CD4-positive, alpha-beta T cell treated with Interleukin-15 for 4 hours (primary cell): Measurements from ENCODE around the gene ATG13.

ENCODE experiments used
- DNase-seq: peaks from one replicate; pipeline ENCODE4 v3.0.0-alpha.2; 2020; ENCODE audit warnings: low spot score

ATG13 gene

DNA sequence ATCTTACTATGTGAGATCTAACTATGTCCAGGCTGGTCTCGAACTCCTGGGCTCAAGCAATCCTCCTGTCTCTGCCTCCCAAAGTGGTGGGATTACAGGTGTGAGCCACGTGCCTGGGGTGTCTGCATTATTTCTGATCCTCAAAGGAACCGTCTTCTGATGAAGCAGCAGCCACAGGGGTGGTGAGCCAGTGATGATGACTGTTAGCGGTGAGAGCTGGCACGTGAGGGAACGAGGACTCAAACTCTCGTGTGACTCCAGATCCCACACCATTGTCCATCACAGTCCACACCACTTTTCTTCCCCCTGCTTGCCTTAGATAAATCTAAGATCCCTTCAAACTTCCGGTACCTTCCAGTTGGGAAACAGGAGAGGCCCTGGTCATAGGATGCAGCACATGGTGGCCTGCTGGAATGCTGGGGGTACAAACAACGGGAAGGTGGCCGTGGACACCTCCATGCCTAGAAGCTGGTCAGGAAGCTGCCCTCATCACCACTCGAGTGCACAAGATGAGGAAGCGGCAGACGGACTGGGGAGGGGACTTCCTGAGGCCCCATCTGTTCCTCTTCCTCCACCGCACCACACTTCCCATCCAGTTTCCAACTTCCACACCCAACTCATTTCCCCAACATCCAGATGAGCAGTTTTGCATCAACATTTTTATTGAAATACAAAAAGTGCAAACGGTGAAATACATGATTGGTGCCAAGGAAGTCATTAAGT is 59.2 kb downstream of the ATG13 start:
- no peak for DNase-seq

GRCh38 chr11:46677169-46677568 is 59.8 kb downstream of the ATG13 start:
- DNase-seq, result no peak

- no peak for DNase-seq
Observed at GRCh38 chr11:46677991-46678740, 60.8 kb downstream of the ATG13 start.

GRCh38 chr11:46678741-46679130 is 61.4 kb downstream of the ATG13 start:
- no peak for DNase-seq

GRCh38 chr11:46679241-46680163 is 62.1 kb downstream of the ATG13 start:
- no peak for DNase-seq

DNA sequence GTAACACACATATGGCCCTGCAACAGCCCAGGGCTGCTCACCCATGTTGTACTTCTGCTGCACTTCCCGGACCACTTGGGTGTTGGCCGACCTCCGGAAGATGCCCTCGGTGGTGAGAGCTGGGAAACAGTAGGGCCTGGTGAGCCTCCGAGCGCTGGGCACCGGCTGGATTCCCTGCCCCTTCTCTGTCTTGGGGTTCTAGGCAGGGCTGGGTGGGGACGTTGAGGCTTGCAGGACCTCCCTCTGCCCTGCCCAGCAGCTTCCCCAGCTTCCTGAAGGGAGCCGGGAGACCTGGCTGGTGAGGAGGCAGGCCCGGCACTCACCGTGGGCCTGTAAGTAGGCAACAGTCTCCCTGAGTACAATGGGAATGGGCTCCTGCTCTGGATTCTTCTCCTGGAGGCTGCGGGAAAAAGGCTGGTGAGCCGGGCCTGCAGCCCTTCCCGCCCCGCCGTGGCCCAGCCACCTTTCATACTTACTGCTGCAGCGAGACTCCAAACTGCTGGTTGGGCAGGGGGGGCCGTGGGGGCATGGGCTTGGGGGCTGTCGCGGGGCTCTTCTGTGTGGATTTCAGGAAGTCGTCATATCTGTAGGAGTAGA is 62.9 kb downstream of the ATG13 start:
- no peak for DNase-seq

GRCh38 chr11:46680815-46681214 is 63.5 kb downstream of the ATG13 start:
- DNase-seq, result no peak

GRCh38 chr11:46681814-46682213 is 64.5 kb downstream of the ATG13 start:
- no peak for DNase-seq

GRCh38 chr11:46682773-46683752 is 65.7 kb downstream of the ATG13 start:
- DNase-seq, result no peak

- no peak for DNase-seq
Observed at GRCh38 chr11:46684367-46684766, 67.0 kb downstream of the ATG13 start.

GRCh38 chr11:46686886-46687795 is 69.8 kb downstream of the ATG13 start:
- DNase-seq, result no peak

DNA sequence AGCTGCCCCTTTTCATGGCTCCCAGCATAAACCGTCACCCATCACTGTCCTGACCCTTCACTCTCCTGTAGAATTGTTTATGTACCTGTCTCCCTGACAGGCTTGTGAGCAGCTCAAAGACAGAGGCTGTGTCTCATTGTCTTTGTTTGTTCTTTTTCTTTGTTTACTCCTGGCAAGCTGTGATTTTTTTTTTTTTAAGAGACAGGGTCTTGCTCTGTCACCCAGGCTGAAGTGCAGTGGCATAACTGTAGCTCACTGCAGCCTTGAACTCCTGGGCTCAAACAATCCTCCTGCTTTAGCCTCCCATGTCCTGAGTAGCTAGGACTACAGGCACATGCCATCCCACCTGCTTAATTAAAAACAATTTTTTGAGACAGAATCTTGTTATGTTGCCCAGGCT is 73.3 kb downstream of the ATG13 start:
- DNase-seq, result no peak

DNA sequence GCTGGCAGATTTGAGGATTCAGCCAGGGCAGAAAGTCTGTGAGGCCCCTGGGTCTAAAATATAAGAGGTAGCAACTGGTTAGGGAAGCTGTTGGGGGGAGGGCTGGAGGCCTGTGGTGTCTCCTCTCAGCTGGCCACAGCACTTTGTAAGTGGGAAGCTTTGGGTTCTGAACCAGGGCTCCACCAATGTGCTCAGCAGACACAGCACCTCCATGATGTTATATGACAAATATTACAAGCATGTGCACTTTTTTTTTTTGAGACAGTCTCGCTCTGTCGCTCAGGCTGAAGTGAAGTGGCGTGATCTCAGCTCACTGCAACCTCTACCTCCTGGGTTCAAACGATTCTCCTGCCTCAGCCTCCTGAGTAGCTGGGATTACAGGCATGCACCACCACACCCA is 75.1 kb downstream of the ATG13 start:
- no peak for DNase-seq

- DNase-seq, result no peak
Observed at GRCh38 chr11:46693597-46694012, 76.3 kb downstream of the ATG13 start.

DNA sequence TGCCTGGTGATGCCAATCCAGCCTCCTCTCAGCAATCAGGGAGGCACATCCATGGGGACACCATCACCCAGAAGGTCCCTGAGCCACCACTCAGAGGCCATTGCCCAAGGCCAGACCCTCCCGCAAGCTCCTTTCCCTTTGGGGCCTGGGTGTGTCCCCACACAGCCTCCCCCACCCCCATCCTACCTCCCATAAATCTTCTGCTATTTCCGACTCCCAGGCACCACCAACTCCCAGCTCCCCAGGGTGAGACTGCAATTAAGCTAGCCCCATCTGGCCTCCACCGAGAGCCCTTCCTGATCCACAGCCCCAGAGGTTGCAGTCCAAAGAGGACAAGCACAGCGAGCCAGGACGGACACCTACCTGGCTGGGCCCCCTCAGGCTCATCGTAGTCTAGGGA is 76.7 kb downstream of the ATG13 start:
- no peak for DNase-seq

GRCh38 chr11:46694607-46695006 is 77.3 kb downstream of the ATG13 start:
- DNase-seq, result no peak

DNA sequence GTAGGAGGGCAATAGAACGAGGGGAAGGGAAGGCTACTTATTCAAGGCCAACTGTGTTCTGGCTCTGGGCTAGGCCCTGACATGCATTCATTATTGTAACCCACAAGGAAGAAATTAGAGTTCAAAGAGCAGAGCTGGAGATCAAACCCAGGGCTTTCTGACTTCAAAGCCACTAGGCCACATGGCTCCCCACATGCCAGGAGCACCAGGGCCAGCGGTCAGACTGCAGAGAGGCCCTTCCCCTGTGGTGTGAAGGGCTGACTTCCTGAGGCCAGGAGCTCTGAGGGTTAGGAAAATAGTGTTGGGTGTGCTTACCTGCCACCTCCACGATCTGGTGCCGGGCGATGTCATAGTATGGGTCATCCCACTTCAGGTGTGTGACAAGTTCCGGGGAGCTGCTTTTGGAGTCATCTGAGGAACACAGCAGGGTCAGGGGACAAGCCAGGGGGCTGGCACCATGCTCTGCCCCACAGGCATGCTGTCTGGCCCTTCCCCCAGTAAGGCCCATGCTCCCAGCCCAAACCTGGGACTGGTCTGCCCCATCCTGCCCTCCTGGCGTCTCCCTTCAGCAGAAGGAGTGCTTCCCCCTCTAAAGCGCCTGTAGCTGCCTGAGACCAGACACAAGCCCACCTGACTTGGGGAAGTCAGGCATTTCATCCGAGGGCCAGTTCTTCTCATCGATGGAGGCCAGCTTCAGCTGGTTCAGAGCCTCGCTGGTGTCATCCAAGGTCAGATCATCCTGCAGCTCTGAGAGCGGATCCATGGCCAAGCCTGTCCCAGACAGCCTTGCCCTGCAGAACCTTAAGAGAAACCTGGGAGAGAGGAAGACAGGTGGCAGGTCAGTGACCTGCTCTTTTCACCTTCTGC is 78.2 kb downstream of the ATG13 start:
- DNase-seq, result no peak

DNA sequence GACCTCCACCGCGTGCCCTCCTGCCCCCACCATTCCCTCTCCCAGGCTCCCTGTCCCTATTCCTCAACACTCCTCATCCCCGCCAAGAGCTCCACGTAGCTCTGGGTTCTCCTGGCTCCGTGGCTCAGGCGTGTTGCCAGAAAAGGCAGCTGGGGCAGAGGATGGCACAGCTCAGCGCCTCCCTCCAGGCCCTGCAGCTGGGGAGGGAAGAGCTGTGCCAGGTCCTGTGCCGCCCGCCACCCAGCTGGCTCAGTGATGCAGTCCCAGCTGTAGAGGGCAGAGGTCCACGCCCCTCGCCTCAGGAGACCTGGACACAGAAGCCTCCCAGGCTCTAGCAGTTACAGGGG is 78.8 kb downstream of the ATG13 start:
- DNase-seq, result no peak

DNA sequence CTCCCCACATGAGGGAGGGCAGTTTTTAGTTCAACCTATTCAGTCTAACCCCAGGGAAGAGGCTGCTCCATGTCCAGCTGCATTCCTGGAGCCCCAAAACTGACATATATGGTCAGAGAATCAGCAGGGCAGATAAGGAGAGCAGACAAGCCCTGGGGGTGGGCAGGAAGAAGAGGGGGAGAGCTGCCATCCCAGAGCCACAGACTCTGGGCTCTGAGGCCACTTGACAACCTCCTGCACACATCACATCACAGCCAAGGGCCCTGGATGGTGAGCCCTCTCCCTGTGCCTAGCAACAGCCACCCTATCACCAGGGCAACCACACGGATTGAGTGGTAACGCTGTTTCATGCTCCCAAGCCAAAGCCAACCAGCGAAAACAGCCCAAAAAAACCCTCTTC is 80.0 kb downstream of the ATG13 start:
- no peak for DNase-seq
